NT2/D1 (cell line): Measurements from ENCODE around the gene MAPK14.

Source experiments
- SUZ12 ChIP-seq: IDR thresholded peaks from 2 replicates; pipeline ENCODE4 v1.6.1; 2011; ENCODE audit not compliant: insufficient read length, insufficient read depth; ENCODE audit errors: extremely low read depth
- YY1 ChIP-seq: IDR thresholded peaks from 2 replicates; pipeline ENCODE4 v1.6.1; 2011; ENCODE audit not compliant: insufficient read length, insufficient read depth
- ZNF274 ChIP-seq: IDR thresholded peaks from 2 replicates; pipeline ENCODE4 v1.6.1; 2011; ENCODE audit warnings: mild to moderate bottlenecking, low read depth, low read length

- TF ChIP-seq ZNF274 (no peak), YY1 (no peak), SUZ12 (no peak)
These were observed 52.0 kb downstream of the MAPK14 start for GRCh38 chr6:36079601-36080000.
